Fibroblast of mammary gland (primary cell): ENCODE results near the gene ARL2.
A peak's percentile ranks its signal among the peaks of the same experiment; 100 is the strongest.
"Not testable (repeated sequence)": the region's sequence is repeated elsewhere in the genome, so short reads cannot be mapped to it uniquely, and the experiment has no call there.

Source experiments
- DNase-seq: peaks from one replicate; pipeline ENCODE4 v3.0.0-alpha.2; 2010; ENCODE audit warnings: low read depth
- H3K4me3 ChIP-seq: 2 replicates; pipeline ENCODE4 v1.5.1; 2011; ENCODE audit warnings: low read depth, mild to moderate bottlenecking, low read length, moderate library complexity; ENCODE audit not compliant: control insufficient read depth
- TF ChIP-seq, protein P1 (sequence below): conservative IDR thresholded peaks from 2 replicates; pipeline ENCODE4 v1.5.1; 2011; ENCODE audit warnings: low read depth, low read length, inconsistent platforms; ENCODE audit not compliant: control insufficient read depth, insufficient read depth

ARL2 gene

DNA sequence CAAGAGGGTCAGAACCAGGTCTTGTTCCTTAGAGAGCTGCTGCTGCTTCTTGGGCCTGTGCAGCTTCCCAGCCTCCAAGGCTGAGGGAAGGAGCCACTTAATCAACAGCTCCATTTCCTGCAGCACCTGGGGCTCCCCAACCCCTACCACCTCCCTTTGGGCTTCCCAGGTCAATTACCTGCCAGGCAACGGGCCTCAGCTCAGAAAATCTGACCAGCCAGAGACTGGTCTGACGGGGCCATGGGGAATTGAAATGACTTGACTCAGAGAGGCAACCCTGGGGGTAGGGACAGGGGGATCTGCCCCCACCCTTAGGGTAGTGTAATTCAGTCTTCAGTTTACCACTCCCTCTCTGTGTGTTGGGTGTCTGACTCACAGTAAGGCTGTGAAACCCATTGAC is 37.3 kb upstream of the ARL2 start:
- no peak for DNase-seq
- H3K4me3 ChIP-seq = no peak overlapping the region
- TF ChIP-seq, protein P1, sequence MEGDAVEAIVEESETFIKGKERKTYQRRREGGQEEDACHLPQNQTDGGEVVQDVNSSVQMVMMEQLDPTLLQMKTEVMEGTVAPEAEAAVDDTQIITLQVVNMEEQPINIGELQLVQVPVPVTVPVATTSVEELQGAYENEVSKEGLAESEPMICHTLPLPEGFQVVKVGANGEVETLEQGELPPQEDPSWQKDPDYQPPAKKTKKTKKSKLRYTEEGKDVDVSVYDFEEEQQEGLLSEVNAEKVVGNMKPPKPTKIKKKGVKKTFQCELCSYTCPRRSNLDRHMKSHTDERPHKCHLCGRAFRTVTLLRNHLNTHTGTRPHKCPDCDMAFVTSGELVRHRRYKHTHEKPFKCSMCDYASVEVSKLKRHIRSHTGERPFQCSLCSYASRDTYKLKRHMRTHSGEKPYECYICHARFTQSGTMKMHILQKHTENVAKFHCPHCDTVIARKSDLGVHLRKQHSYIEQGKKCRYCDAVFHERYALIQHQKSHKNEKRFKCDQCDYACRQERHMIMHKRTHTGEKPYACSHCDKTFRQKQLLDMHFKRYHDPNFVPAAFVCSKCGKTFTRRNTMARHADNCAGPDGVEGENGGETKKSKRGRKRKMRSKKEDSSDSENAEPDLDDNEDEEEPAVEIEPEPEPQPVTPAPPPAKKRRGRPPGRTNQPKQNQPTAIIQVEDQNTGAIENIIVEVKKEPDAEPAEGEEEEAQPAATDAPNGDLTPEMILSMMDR = no peak

DNA sequence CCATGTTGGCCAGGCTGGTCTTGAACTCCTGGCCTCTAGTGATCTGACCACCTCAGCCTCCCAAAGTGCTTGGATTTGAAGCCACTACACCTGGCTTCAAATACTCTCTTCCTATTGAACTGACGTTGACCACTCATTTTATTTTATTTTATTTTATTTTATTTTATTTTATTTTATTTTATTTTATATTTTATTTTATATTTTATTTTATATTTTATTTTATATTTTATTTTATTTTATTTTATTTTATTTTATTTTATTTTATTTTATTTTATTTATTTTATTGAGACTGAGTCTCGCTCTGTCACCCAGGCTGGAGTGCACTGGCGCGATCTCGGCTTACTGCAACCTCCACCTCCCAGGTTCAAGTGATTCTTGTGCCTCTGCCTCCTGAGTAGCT is 30.6 kb upstream of the ARL2 start:
- H3K4me3 ChIP-seq, DNase-seq: not testable (repeated sequence)

DNA sequence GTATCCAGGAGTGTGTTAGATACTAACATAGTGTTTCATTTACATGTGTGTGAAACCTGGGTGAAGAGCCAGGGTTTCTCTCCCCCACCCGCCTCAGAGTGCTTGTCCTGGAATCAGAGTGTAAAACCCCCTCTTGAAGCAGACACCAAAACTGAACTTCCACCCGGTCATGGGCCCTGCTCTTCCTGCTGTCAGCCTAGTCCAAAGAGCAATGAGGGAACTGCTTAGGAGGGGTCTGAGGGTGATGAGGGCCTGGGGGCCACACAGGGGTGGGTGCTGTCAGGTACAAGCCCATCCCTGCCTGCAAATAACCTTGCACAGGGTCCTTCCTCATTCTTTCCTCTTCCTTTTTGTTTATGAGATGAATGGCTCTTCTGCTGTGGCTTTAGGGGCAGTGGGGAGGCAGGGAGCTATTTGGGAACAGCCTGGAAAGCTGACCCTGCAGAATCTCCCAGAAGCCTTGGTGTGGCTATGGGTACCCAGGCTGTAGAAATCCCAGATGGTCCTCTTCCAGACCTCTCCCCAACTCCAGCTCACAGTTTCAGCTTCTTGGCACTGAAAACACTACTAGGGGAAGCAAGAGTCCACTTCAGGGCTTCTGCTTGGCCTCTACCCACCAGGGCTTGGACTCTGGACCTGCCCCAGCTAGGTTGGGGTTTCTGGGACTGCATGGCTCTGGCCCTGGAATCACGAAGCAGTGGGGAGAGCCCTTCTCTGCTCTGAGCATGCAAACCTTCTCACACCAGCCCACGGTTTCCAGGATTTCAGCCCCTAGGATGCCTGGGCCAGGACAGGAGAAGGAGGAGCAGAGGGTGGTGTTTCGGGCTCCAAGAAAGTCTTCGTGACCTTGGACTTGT is 25.7 kb upstream of the ARL2 start:
- TF ChIP-seq, protein P1 = no peak
- DNase-seq = no peak

DNA sequence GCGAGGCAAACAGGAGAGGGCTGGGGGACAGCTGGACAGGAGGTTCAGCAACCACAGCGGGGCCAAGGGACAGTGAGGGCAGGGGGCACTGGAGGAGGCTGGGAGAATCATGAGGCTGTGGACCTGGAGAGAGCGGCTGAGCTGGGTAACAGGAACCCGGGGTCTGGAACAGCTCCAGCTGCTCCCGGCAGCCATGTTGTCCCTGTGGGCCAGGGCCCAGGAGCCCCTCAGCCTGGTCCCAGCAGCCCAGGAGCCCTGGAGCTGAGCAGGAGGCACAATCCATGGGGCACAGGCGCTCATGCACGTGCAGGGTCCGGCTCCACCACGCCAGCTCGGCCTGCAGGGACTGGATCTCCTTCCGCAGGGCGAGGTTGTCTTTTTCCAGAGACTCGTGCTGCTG is 24.5 kb upstream of the ARL2 start:
- no peak overlapping the region for H3K4me3 ChIP-seq
- TF ChIP-seq, protein P1 = no peak
- no peak for DNase-seq

More for the DNA sequence above, 25.7 kb upstream of the ARL2 start:
- no peak overlapping the region for H3K4me3 ChIP-seq

DNA sequence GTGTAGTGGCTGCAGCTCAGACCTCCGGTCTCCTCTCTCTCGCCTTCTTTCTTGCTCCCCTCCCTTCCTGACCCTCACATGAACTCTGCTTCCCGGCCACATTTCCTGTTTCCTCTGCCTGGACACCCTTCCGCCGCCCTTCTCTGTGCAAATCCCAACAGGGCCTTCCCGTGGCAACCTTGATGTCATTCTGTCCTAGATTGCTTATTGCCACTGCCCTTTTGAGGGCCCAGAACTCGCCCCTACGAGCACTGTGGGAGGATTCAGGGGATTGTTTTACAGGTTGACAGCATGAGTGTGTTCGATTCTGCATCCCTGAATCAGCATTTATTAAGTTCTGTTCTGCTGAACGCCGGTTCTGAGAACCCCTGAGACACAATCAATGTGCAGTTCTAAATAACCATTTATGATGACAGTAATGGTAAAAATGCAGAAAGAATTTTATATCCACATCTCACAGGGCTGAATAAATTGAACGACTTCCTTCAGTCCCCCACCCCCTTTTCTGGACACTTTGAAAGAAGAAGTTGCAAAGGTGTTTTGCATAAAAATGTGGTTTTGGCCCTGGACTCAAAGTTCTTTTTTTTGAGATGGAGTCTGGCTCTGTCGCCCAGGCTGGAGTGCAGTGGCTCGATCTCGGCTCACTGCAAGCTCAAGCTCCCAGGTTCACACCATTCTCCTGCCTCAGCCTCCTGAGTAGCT is 23.6 kb upstream of the ARL2 start:
- peak; percentile 4 for DNase-seq
- TF ChIP-seq, protein P1 = no peak
- no peak overlapping the region for H3K4me3 ChIP-seq

DNA sequence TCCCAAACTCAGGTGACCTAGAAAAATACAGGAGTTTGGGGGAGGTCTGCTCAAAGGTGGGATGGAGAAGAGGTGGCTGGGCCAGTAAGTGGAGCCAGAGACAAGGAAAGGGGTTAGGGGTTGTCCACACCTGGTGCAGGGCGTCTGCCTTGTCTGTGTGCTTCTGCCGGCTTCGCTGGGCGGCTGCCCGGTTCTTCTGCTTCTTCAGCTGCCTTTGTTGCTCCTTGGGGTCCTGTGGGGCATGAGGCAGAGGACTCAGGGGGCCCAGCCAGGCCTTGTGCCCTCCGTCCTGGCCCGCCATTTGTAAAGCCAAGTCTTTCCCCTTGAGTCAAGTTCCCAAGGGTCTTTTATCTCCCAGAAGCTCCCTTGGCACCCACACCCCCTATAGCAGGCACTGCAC is 19.6 kb upstream of the ARL2 start:
- no peak for DNase-seq
- TF ChIP-seq, protein P1 = no peak
- H3K4me3 ChIP-seq = no peak overlapping the region

DNA sequence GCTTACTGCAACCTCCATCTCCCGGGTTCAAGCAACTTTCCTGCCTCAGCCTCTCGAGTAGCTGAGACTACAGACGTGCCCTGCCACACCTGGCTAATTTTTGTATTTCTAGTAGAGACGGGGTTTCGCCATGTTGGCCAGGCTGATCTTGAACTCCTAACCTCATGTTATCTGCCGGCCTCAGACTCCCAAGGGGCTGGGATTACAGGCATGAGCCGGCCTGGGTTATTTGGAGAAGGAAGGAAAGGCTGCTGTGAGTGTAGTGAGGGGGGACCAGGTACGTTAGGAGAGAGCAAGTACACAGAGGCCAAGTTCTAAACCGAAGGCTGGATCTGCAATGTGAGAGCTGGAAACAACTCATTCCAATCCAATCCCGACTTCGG is 17.6 kb upstream of the ARL2 start:
- H3K4me3 ChIP-seq = no peak overlapping the region
- DNase-seq = no peak
- TF ChIP-seq, protein P1 = no peak
